Measurements from ENCODE around the gene TRIM56.

DNA sequence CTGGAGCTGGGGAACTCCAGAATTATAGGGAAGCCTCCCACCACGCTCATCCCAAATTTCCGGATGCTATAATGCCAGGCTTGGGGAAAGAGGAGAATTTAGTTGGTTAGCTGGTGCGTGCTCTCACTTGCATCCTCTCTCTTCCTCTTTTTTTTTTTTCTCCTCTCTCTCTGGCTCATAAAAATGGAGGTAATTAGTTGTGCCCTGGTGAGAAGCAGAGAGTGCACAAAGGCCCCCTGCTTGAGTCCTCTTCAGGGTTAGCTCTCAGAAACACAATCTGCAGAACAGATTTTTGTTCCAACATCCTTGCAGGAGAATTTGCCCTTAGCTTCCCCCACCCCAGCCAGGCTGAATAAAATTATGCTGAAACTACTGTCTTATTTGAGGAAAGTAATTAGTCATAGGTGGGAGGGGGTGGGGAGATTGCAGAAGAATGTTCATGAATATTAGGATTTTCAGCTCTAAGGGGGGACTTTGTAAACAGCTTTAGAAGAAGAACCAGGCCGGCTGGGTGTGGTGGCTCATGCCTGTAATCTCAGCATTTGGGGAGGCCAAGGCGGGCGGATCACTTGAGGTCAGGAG lies 49.2 kb downstream of the TRIM56 start:
- TF ChIP-seq, protein P1, sequence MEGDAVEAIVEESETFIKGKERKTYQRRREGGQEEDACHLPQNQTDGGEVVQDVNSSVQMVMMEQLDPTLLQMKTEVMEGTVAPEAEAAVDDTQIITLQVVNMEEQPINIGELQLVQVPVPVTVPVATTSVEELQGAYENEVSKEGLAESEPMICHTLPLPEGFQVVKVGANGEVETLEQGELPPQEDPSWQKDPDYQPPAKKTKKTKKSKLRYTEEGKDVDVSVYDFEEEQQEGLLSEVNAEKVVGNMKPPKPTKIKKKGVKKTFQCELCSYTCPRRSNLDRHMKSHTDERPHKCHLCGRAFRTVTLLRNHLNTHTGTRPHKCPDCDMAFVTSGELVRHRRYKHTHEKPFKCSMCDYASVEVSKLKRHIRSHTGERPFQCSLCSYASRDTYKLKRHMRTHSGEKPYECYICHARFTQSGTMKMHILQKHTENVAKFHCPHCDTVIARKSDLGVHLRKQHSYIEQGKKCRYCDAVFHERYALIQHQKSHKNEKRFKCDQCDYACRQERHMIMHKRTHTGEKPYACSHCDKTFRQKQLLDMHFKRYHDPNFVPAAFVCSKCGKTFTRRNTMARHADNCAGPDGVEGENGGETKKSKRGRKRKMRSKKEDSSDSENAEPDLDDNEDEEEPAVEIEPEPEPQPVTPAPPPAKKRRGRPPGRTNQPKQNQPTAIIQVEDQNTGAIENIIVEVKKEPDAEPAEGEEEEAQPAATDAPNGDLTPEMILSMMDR (IDR thresholded peaks at IDR 0.05): no peak
- TF ChIP-seq EP300 (IDR thresholded peaks at IDR 0.05) (no peak), POLR2A (IDR thresholded peaks at IDR 0.05) (no peak)
